ENCODE data around the gene PIP4K2C. TPM values are rescaled to one million over a fixed set of nuclear protein-coding genes. Genes with fewer than 3 reads are reported as not detected.
"Not testable (repeated sequence)": the region's sequence is repeated elsewhere in the genome, so short reads cannot be mapped to it uniquely, and the experiment has no call there.

PIP4K2C gene
- total RNA-seq, 2 donors from 2014 or later: 63.5 to 67.9 TPM

DNA sequence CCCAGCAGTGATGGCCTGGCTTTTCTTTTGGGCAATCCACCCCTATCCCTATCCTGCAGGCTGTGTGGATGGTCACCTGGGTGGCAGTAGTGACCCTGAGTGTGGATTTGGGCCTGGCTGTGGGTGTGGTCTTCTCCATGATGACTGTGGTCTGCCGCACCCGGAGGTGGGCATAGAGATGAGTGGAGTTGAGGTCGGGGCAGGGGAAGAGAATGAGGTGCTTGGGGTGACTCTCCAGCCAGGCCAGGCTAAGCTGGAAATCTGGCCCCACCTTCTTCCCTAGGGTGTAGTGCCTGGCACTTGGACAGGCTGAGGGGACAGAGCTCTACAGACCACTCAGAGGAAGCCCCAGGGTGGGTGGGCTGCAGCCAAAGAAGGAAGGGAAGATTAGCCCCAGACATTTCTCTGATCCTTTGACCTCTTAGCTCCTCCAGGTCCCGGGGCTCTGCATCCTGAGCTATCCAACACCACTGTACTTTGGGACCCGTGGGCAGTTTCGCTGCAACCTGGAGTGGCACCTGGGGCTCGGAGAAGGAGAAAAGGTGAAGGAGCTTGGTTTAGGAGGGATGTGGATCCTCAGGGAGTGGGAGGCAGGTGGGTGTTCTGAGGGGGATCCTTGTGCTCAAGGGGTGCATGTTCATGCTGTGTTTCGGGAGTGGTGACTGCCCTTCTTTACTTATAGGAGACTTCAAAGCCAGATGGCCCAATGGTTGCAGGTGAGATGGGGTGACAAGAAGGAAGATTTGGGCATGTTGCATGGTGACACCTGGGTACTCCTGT, 33.6 kb downstream of the PIP4K2C start:
- no peak for DNase-seq

GRCh38 chr12:57625261-57626032, 34.5 kb downstream of the PIP4K2C start:
- ATAC-seq (no peak), DNase-seq (no peak)
- intact Hi-C loops (cut with DNase I, micrococcal nuclease): no loop called here

More for the DNA sequence above, 33.6 kb downstream of the PIP4K2C start:
- ATAC-seq: no peak
- intact Hi-C loops (cut with DNase I, micrococcal nuclease): loop anchor here in 1 of 2 donors (5.0 kb wide), 1 partner anchor 42 kb away; no protein-coding TSS in a partner anchor

- ATAC-seq (no peak), DNase-seq (no peak)
- intact Hi-C loops (cut with DNase I, micrococcal nuclease): no loop called here
Observed at GRCh38 chr12:57626111-57626920, 35.3 kb downstream of the PIP4K2C start.

- intact Hi-C loops (cut with DNase I, micrococcal nuclease): no loop called here
- ATAC-seq: no peak
Observed at GRCh38 chr12:57626921-57627445, 36.0 kb downstream of the PIP4K2C start.

GRCh38 chr12:57627501-57628279, 36.7 kb downstream of the PIP4K2C start:
- ATAC-seq: peak; percentile 13
- no peak for DNase-seq
- intact Hi-C loops (cut with DNase I, micrococcal nuclease): no loop called here

More at GRCh38 chr12:57626921-57627445, 36.0 kb downstream of the PIP4K2C start:
- DNase-seq: no peak

- no peak for ATAC-seq
- intact Hi-C loops (cut with DNase I, micrococcal nuclease): no loop called here
- DNase-seq: no peak
Observed at GRCh38 chr12:57628280-57629191, 37.5 kb downstream of the PIP4K2C start.

DNA sequence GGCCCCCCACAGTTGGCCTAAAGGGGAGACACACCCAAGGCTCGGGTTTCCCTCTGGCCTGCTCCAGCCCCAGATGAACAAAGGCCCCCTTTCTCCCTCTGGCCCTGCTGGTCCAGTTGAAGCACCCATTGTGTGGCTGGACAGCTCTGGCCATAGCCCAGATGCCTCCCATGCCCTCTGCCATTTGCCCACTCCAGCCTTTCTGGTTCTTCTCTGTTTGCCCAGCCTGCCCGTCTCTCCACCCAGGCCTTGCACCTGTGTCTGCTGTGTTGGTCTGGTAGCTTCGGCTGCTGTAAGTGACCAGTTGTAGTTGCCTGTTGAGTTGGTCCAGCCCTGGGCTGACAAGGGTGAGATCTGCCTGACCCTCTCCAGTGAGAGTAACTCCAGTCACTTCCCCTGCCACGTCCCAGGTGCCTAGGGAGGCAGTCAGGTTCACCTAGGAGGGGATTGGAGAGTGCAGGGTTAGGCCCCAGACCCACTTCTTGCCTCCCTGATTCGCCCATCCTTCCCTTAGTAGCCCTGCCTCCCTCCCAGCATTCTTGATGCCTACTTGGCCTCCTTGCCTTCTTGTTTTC, 39.0 kb downstream of the PIP4K2C start:
- no peak for DNase-seq
- ATAC-seq: no peak
- intact Hi-C loops (cut with DNase I, micrococcal nuclease): loop anchor here in 1 of 2 donors (10.0 kb wide), 1 partner anchor 55 kb away; no protein-coding TSS in a partner anchor

DNA sequence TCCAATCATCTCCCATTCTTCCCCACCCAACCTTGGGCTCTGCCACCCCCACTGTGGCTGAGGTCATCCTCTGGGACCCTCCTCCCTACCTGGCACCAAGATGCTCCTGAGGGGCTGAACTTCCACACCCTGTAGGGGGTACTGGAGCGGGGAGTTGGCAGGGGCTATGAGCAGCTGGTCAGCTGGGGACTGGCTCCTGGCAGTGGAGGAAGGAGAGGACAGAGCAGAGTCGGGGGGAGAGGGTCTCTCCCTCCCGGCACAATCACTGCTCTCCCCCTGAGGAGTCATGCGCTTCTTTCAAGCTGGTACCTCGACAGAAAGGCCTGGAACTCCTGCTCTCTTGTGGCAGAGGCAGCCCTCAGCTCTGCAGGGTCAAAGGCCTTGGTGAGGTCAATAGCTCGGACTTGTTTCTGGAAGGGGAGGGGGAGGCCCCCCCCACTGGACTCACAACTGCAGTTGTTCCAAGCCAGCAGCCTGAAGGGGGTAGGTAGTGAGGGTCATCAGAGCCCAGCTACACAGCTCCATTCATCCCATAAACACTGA, 40.0 kb downstream of the PIP4K2C start:
- intact Hi-C loops (cut with DNase I, micrococcal nuclease): loop anchor here in 1 of 2 donors (10.0 kb wide), 1 partner anchor 54 kb away; no protein-coding TSS in a partner anchor
- DNase-seq (no peak), ATAC-seq (no peak)

DNA sequence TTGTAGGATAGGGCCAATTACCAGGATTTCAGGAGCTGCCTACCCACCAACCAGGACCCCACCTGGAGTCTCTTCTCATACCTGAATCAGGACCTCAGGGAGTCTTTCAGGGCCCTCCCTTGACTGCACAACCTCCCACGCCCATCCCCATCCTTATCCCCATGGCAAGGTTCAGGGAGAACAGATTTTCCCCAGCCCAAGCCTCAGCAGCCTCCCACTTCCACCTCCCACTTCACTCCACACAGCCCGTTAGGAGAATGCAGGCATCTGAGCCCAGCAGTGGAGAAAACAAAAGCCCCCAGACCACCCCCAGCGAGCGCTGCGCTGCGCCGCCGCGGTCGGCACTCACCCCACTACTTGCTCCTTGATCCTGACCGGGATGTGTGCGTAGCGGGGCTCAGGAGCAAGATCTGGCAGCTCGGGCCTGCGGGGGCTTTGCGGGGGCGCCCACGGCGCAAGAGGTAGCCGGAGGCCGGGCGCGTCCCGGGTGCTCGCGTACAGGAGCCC, 40.6 kb downstream of the PIP4K2C start:
- ATAC-seq: no peak
- DNase-seq: no peak
- intact Hi-C loops (cut with DNase I, micrococcal nuclease): loop anchor here in 1 of 2 donors (10.0 kb wide), 1 partner anchor 53 kb away; no protein-coding TSS in a partner anchor

DNA sequence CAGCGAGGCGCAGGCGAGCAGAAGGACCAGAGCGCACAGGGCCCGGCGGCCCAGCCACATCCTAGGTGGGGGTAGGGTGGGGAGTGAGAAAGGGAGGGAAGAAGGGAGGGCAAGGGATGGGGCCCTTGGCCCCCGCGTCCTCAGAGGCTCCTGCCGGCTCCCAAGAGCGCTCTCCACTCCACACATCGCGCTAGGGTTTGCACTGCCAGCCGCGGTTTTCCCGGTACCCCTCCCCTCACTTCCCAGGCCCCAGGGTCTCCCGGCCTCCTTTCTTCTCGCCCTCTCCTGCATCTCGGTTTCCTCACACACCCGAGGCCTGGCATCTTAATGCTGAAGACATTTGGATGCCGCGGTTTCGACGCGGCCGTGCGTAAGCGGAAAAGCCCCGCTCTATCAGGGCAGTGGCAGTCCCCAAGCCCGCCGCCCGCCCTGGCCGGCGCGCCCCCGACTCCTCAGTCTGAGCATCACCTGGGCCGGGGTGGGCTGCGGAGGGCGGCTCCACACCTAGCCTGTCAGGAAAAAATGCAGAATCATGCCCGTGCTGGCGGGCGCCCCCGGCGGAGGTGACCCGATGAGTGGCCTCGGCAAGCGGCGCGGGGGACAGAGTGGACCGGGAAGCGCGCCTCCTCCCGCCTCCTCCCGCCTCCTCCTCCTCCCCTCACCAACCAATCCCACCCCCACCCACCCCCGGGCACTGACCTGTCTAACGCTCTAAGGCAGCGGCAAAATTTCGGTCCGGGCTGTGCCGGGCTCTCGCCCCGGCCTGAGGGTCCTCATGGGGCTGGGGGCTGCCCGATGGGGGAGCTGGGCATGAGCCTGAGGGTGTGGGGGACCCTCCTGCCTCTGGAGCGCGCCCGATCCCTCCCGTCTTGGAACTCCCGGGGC, 41.3 kb downstream of the PIP4K2C start:
- intact Hi-C loops (cut with DNase I, micrococcal nuclease): loop anchor here in 1 of 2 donors (10.0 kb wide), 1 partner anchor 52 kb away; no protein-coding TSS in a partner anchor
- DNase-seq: no peak

DNA sequence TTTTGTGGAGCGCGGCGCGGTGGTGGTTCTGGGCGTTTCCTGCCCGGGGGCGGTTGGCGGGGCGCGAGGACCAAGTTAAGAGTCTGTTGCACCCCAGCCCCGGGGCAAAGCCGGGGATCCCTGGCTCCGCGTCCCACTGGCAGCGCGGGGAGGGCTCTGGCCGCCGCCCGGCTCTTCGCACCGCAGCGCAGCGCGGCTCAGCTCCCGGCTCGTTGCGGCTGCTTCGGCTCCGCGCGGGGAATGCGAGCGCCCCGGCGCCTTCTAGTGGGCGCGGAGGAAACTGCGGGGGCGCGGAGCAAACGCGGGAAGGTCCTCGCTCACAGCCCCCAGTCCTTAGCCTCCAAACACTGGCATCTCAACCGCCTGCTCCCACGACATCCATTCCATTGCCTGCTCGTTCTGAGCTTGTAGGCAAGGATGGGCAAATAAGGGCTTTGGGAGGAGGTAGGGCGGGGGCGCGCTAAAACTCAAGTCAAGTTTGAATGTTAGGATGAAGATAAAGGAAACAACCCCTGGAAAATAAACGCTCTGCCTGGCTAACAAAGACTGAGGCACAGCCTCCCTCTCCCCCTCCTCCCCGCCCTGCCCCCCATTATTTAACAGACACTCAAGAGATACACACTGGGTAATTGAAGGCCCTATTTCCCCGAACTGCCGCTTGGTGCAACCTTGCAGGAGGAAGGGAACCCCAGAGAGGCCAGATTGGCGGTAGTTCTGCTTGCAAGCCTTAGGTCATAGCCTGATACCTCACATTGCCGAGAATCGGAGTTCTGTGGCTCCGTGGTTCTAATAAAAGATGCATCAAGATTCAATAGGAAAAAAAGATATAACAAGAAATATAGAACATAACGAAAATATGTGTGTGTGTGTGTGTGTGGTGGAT, 42.2 kb downstream of the PIP4K2C start, which contains the start of gene B4GALNT1:
B4GALNT1 (minus strand) TSS at position 244 of the 883 bp plus-strand sequence. CDS start 1,069 bp downstream, outside the sequence.
- intact Hi-C loops (cut with DNase I, micrococcal nuclease): loop anchor here in 1 of 2 donors (10.0 kb wide), 1 partner anchor 52 kb away; no protein-coding TSS in a partner anchor
- ATAC-seq: peak; percentile 95
- DNase-seq: peak in 1 of 2 donors; percentile 63

More for the DNA sequence above, 41.3 kb downstream of the PIP4K2C start:
- peak; percentile 14 for ATAC-seq

GRCh38 chr12:57636731-57637130, 45.7 kb downstream of the PIP4K2C start:
- DNase-seq, ATAC-seq: not testable (repeated sequence)
- intact Hi-C loops (cut with DNase I, micrococcal nuclease): loop anchor here in 1 of 2 donors (10.0 kb wide), 1 partner anchor 48 kb away; no protein-coding TSS in a partner anchor

DNA sequence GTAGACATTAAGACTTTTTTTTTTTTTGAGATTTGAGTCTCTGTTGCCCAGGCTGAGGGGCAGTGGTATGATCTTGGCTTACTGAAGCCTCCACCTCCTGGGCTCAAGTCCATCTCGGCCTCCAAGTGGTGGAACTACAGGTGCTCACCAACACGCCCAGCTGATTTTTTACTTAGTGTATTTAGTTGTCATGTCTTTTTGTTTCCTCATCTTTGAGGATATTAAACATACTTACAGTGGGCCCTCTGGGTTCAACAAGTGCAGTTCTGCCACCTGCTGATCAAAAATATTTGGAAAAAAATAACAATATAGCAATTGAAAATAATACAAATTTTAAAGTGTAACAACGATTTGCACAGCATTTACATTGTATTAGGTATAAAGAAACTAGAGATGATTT, 46.4 kb downstream of the PIP4K2C start:
- intact Hi-C loops (cut with DNase I, micrococcal nuclease): loop anchor here in 1 of 2 donors (10.0 kb wide), 1 partner anchor 47 kb away; no protein-coding TSS in a partner anchor
- no peak for DNase-seq
- no peak for ATAC-seq

DNA sequence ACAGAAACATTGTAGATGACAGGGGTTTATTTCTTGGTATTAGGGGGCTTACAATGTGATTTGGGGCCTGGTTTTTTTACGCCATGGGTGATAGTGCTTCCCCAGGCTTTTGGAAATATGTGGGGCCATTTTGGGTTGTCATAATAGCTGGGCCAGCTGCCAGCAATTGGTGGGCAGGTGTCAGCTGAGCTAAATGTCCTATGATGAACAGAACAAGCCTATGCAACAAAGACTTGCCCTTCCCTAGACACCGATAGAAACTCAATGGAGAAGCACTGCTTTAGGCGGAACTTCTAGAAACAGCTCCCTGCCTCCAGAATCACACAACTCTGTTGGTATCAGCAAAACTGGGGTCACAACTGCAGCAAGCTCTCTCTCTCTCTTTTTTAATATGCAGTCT, 47.1 kb downstream of the PIP4K2C start:
- intact Hi-C loops (cut with DNase I, micrococcal nuclease): loop anchor here in 1 of 2 donors (10.0 kb wide), 1 partner anchor 47 kb away; no protein-coding TSS in a partner anchor
- DNase-seq (no peak), ATAC-seq (no peak)
